Transverse colon (tissue), 4 donors: ENCODE results near the gene TRPM4. TPM values are rescaled to one million over a fixed set of nuclear protein-coding genes. Genes with fewer than 3 reads are reported as not detected.
A peak's percentile ranks its signal among the peaks of the same experiment; 100 is the strongest.

ENCODE experiments used
- DNase-seq: peaks from one replicate; pipeline ENCODE4 v3.0.0-alpha.2; 2019
- H3K27ac ChIP-seq, 4 donors: fragments of 200-600 bp; sonication (generic); 2 replicates each; pipeline ENCODE4 v1.5.1; 2016 to 2018; ENCODE audit warnings: inconsistent platforms in 4 of 4
- H3K27me3 ChIP-seq: fragments of 200-600 bp; sonication (generic); 2 replicates; pipeline ENCODE4 v1.5.1; 2017; ENCODE audit warnings: inconsistent platforms
- H3K36me3 ChIP-seq, 4 donors: fragments of 200-600 bp; sonication (generic); 2 replicates each; pipeline ENCODE4 v1.5.1; 2017 to 2019; ENCODE audit warnings: inconsistent platforms in 4 of 4
- H3K4me1 ChIP-seq, 4 donors: fragments of 200-600 bp; sonication (generic); 2 replicates each; pipeline ENCODE4 v1.5.1; 2017 to 2020; ENCODE audit warnings: inconsistent platforms in 4 of 4
- H3K4me3 ChIP-seq, 4 donors: fragments of 200-600 bp; sonication (generic); 1 replicate in 1 of 4; 2 replicates in 3 of 4; pipeline versions ENCODE4 v1.5.1 to v1.6.1; 2017 to 2019; ENCODE audit warnings: inconsistent platforms in 4 of 4
- H3K9me3 ChIP-seq, 2 donors: fragments of 200-600 bp; sonication (generic); 2 replicates each; pipeline ENCODE4 v1.5.1; 2017 to 2019; ENCODE audit warnings: inconsistent platforms in 2 of 2
- EP300 ChIP-seq: sonication (generic); formaldehyde crosslinking; IDR thresholded peaks from one replicate; pipeline ENCODE4 v1.6.1; 2017; ENCODE audit warnings: antibody characterized with exemption, low read depth
- POLR2A ChIP-seq: fragments of 450-650 bp; IDR thresholded peaks from one replicate; pipeline ENCODE4 v1.6.1; 2016; ENCODE audit warnings: antibody characterized with exemption, mild to moderate bottlenecking, moderate library complexity
- POLR2AphosphoS5 ChIP-seq, 3 donors: sonication (generic); formaldehyde crosslinking; IDR thresholded peaks; one replicate each; pipeline ENCODE4 v1.6.1; 2016; ENCODE audit warnings: antibody characterized with exemption in 3 of 3
- WGBS, 2 donors: methylation state at CpG; one replicate each; pipeline ENCODE4 v1.1.5; 2018; ENCODE audit warnings: low coverage in 1 of 2; 5-methylcytosine and 5-hydroxymethylcytosine counted together
- in situ Hi-C, 4 donors: fragments of 200-750 bp; cut with MboI; loops; one replicate each; pipeline versions ENCODE4 v1.15.0 to v1.15.1; 2017; ENCODE audit warnings: low sequenced_read_pairs in 3 of 4, low pct_ligation_motif_present in 1 of 4, low pct_unique_long_range_greater_than_20kb in 1 of 4
- intact Hi-C: fragments of 100-400 bp; cut with DNase I; formaldehyde crosslinking; loops from one replicate; pipeline ENCODE4 v1.15.1; 2023; ENCODE audit warnings: low total_unique reads
- total RNA-seq, 4 donors: library from RNA; depleted of rRNA; stranded (reverse); fragments of >200 nt; gene quantifications; one replicate each; pipeline ENCODE4 v1.1.0, GENCODE V29; 2016
- TF ChIP-seq, protein P1 (sequence below), 5 experiments: fragments of 200-600 bp in 3 of 5; fragments of 450-650 bp in 2 of 5; sonication (generic) in 3 of 5; IDR thresholded peaks; 1 replicate in 2 of 5; 2 replicates in 3 of 5; pipeline ENCODE4 v1.5.1; 2016 to 2017; ENCODE audit warnings: antibody characterized with exemption in 5 of 5, inconsistent platforms in 3 of 5, mild to moderate bottlenecking in 2 of 5, moderate library complexity in 1 of 5

Gene TRPM4
- total RNA-seq, 4 donors from 2014 or later: 247 to 884 (median 568) TPM

DNA sequence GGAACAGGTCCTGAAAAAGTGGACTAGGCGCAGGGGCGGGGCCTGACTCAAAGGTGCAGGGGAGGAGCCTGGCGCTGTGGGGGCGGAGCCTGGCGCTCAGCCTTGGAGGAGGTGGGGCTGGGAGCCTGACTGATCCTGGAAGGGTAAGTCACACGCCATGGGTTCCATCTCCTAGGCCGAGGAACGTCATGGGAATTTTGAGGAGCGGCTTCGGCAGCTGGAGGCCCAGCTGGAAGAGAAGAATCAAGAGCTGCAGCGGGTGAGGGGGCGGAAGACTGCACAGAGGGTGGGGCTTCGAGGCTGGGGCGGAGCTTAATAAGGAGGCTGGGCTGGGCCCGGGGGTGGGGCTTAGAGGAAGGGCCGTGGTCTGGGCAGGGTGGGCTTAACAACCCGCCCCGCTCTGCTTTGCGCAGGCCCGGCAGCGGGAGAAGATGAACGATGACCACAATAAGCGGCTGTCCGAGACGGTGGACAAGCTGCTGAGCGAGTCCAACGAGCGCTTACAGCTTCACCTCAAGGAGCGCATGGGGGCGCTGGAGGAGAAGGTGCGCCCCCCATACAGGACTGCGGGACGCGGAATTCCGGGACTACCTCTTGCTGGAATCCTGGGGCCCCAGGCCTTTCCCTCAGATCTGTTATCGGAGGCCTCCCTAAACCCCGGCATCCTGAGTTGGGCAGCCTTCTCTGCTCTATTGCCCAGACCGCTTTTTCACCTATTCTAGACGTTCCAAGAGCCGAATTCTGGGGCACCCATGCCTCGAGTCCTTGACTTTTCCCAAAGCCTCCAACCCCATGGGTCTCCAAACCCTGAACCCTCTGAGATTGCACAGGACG lies 23.8 kb upstream of the TRPM4 start:
- TF ChIP-seq POLR2AphosphoS5 (IDR thresholded peaks at IDR 0.05) (no peak), EP300 (no peak), POLR2A (no peak)
- TF ChIP-seq, protein P1, sequence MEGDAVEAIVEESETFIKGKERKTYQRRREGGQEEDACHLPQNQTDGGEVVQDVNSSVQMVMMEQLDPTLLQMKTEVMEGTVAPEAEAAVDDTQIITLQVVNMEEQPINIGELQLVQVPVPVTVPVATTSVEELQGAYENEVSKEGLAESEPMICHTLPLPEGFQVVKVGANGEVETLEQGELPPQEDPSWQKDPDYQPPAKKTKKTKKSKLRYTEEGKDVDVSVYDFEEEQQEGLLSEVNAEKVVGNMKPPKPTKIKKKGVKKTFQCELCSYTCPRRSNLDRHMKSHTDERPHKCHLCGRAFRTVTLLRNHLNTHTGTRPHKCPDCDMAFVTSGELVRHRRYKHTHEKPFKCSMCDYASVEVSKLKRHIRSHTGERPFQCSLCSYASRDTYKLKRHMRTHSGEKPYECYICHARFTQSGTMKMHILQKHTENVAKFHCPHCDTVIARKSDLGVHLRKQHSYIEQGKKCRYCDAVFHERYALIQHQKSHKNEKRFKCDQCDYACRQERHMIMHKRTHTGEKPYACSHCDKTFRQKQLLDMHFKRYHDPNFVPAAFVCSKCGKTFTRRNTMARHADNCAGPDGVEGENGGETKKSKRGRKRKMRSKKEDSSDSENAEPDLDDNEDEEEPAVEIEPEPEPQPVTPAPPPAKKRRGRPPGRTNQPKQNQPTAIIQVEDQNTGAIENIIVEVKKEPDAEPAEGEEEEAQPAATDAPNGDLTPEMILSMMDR (IDR thresholded peaks at IDR 0.05): no peak
- H3K9me3 ChIP-seq: no peaks in the 10 kb centered on the region
- H3K27ac ChIP-seq: peak overlapping the region; percentile 35 to 76 (median 64)
- intact Hi-C loops (no loop called here), in situ Hi-C loops (no loop called here)
- peak; percentile 85 for DNase-seq
- no peaks in the 10 kb centered on the region for H3K36me3 ChIP-seq
- peak overlapping the region in 2 of 4 donors; percentile 9 to 39 for H3K4me3 ChIP-seq
- H3K27me3 ChIP-seq: no peaks in the 10 kb centered on the region
- 50 to 55% methylated on average over 7 to 42 of the region's 42 CpGs for WGBS, 2 donors
- peaks cover 0 to 32% (median 20%) of the 10 kb centered on the region in 4 donors for H3K4me1 ChIP-seq

DNA sequence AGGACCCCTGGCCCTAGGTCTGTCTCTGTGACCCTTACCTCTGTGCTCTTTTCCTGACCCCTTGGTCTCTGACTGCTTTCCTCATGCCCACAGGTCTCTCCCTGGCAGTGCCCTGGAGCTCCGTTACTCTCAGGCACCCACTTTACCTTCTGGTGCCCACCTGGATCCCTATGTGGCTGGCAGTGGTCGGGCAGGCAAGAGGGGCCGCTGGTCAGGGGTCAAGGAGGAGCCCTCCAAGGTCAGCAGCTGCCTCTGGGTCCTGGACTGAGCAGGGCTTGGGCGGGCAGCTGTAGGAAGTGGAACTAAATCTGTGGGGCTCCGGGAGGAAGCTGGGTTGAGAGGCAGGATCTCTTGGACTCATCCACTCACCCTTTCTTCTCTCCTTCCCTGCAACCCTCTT lies 21.9 kb upstream of the TRPM4 start:
- intact Hi-C loops (no loop called here), in situ Hi-C loops (no loop called here)
- H3K9me3 ChIP-seq: no peaks in the 10 kb centered on the region
- WGBS, 2 donors: 78% methylated on average over 5 of the region's 5 CpGs; no CpG with 5 or more reads in 1 of the 2 donors
- no peaks in the 10 kb centered on the region for H3K27me3 ChIP-seq
- TF ChIP-seq, protein P1 (IDR thresholded peaks at IDR 0.05): no peak
- TF ChIP-seq EP300 (no peak), POLR2A (no peak), POLR2AphosphoS5 (IDR thresholded peaks at IDR 0.05) (no peak)
- peak overlapping the region; percentile 20 to 61 (median 44) for H3K27ac ChIP-seq
- no peak overlapping the region for H3K4me3 ChIP-seq
- H3K36me3 ChIP-seq: no peaks in the 10 kb centered on the region
- peaks cover 0 to 31% (median 20%) of the 10 kb centered on the region in 4 donors for H3K4me1 ChIP-seq
- DNase-seq: no peak

DNA sequence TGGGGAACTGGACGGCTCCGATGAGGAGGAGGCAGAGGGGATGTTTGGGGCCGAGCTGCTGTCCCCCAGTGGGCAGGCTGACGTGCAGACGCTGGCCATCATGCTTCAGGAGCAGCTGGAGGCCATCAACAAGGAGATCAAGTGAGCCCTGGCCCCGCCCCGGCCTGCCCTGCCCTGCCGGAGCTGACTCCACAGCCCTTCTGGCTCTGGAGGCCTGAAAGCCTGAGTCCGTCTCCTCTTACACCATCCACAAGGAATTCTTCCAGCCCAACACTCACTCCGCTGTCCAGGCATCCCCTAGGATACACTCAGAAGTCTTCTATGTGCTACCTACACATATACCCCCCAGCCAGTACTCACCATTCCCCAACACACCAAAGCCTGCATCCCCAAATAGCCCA lies 20.8 kb upstream of the TRPM4 start:
- intact Hi-C loops (no loop called here), in situ Hi-C loops (no loop called here)
- TF ChIP-seq, protein P1 (IDR thresholded peaks at IDR 0.05): no peak
- TF ChIP-seq POLR2AphosphoS5 (IDR thresholded peaks at IDR 0.05): peak in 1 of 3 donors; percentile 49
- 68% methylated on average over 10 of the region's 10 CpGs; no CpG with 5 or more reads in 1 of the 2 donors for WGBS, 2 donors
- Histone ChIP-seq H3K36me3 (no peaks in the 10 kb centered on the region), H3K27me3 (no peaks in the 10 kb centered on the region), H3K4me1 (peaks cover 0 to 31% (median 20%) of the 10 kb centered on the region in 4 donors), H3K4me3 (no peak overlapping the region), H3K27ac (peak overlapping the region; percentile 48 to 62 (median 60)), H3K9me3 (no peaks in the 10 kb centered on the region)
- DNase-seq: peak; percentile 54

DNA sequence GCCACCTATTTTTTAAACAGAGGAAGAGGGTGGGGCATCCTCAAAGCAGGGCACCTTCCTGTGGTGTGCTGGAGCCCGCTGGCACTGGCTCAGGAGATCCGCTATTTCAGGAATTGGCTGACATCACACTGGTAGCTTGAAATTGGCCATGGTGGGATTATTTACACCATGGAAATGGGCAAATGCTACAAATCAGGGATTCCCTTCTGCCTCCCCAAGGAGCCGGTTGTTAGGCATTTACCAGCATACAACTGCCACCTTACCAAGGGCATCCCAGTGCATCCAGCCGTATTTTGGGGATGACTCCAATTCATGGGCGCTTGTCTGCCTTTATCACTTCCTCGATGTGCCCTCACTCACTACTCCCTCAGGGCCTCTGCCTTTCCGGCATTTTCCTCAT lies 16.6 kb upstream of the TRPM4 start:
- in situ Hi-C loops: loop anchor here in 2 of 4 donors (10.0 kb wide), 1 partner anchor 46 kb away; no protein-coding TSS in a partner anchor
- intact Hi-C loops: no loop called here
- H3K4me3 ChIP-seq: no peak overlapping the region
- H3K27ac ChIP-seq: no peak overlapping the region
- peaks cover 4 to 27% (median 16%) of the 10 kb centered on the region in 4 donors for H3K4me1 ChIP-seq
- WGBS, 2 donors: 91 to 94% methylated on average over 3 to 7 of the region's 7 CpGs
- no peaks in the 10 kb centered on the region for H3K36me3 ChIP-seq
- no peak for DNase-seq
- TF ChIP-seq, protein P1 (IDR thresholded peaks at IDR 0.05): no peak
- TF ChIP-seq POLR2A: no peak
- no peak for TF ChIP-seq POLR2AphosphoS5 (IDR thresholded peaks at IDR 0.05)
- no peak for TF ChIP-seq EP300
- H3K9me3 ChIP-seq: no peaks in the 10 kb centered on the region
- no peaks in the 10 kb centered on the region for H3K27me3 ChIP-seq
